ENCODE results near the gene YIPF7.

The YIPF7 gene

DNA sequence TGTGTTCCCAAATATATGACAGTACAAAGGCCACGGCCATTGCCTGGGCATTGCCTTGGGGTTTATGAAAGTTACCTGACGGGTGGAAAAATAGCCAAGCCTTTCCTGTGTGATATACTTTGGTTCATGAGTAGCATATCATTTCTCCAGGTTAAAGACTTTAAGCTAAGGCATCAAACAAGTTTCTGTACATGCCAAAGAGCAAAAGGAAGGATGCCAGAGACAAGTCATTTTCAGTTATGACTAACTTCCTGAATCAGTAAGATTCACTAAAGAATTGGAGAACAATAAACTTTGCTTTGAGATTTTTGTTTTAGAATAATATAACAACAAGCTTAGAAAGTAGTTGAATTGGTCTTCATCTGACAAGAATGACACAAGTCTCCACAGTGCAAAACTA is 17.1 kb upstream of the YIPF7 start:
- Histone ChIP-seq H3K27me3 (ENCODE audit: control insufficient read depth in 5 of 5, insufficient read depth in 4 of 5, low read length in 5 of 5) (no peaks in the 10 kb centered on the region), H3K36me3 (ENCODE audit: control insufficient read depth in 5 of 5, insufficient read depth in 5 of 5, low read length in 5 of 5) (no peaks in the 10 kb centered on the region), H3K4me3 (ENCODE audit: low read depth in 1 of 5, low read length in 5 of 5) (no peak overlapping the region), H3K9me3 (ENCODE audit: control insufficient read depth in 5 of 5, low read length in 5 of 5) (no peaks in the 10 kb centered on the region), H3K4me1 (ENCODE audit: control insufficient read depth in 5 of 5, insufficient read depth in 5 of 5, low read length in 5 of 5) (no peaks in the 10 kb centered on the region), H3K9ac (ENCODE audit: low read length in 5 of 5) (no peak overlapping the region), H3K27ac (ENCODE audit: low read depth, low read length) (no peak overlapping the region)

DNA sequence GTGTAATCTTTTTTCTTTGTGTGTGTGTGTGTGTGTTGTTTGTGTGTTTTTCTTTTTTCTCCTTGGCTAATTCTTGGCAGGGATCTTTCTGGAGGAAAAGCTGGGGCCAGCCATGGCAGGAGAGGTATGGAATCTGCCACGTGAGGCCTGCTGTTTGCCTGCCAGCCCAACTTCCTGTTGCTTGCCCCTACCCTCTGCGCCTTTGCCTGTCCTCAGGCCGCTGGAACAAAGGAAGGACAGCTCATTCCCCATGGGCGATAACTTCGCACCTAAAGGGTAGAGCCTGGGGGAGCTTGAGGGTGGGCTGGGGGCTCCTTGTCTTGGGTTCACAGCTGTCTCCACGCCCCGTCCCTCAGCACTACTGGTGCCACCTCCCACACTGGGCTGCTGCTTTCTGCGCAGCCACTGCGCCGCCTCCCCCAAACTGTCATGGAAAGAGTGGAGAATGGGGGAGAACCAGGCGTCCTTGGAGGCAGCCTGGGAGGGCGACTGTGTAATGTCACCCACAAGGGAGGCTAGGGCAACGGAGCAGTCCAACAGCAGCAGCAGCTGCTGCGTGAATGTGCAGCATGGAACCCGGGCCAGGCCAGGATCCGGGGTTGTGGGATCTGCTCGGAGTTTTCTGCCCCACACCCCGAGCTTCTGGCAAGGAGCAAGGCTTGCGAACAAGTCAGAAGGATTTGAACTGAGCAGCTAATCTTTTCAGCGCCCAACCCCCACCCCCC is 12.3 kb upstream of the YIPF7 start:
- no peaks in the 10 kb centered on the region for H3K27me3 ChIP-seq (ENCODE audit: control insufficient read depth in 5 of 5, insufficient read depth in 4 of 5, low read length in 5 of 5)
- H3K9ac ChIP-seq (ENCODE audit: low read length in 5 of 5) = no peak overlapping the region
- no peaks in the 10 kb centered on the region for H3K4me1 ChIP-seq (ENCODE audit: control insufficient read depth in 5 of 5, insufficient read depth in 5 of 5, low read length in 5 of 5)
- H3K36me3 ChIP-seq (ENCODE audit: control insufficient read depth in 5 of 5, insufficient read depth in 5 of 5, low read length in 5 of 5) = no peaks in the 10 kb centered on the region
- H3K4me3 ChIP-seq (ENCODE audit: low read depth in 1 of 5, low read length in 5 of 5) = no peak overlapping the region
- H3K27ac ChIP-seq (ENCODE audit: low read depth, low read length) = no peak overlapping the region
- H3K9me3 ChIP-seq (ENCODE audit: control insufficient read depth in 5 of 5, low read length in 5 of 5) = no peaks in the 10 kb centered on the region

DNA sequence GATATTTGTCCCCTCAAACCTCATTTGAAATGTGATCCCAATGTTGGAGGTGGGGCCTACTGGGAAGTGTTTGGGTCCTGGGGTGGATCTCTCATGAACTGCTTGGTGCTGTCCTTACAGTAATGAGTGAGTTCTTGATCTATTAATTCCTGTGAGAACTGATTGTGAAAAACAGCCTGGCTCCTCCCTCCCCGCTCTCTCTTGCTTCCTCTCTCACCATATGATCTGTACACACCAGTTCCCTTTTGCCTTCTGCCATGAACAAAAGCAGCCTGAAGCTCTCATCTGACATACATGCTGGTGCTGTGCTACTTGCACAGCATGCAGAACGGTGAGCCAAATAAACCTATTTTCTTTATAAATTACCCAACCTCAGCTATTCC is 11.2 kb upstream of the YIPF7 start:
- no peaks in the 10 kb centered on the region for H3K36me3 ChIP-seq (ENCODE audit: control insufficient read depth in 5 of 5, insufficient read depth in 5 of 5, low read length in 5 of 5)
- no peaks in the 10 kb centered on the region for H3K4me1 ChIP-seq (ENCODE audit: control insufficient read depth in 5 of 5, insufficient read depth in 5 of 5, low read length in 5 of 5)
- no peaks in the 10 kb centered on the region for H3K27me3 ChIP-seq (ENCODE audit: control insufficient read depth in 5 of 5, insufficient read depth in 4 of 5, low read length in 5 of 5)
- H3K4me3 ChIP-seq (ENCODE audit: low read depth in 1 of 5, low read length in 5 of 5) = no peak overlapping the region
- H3K27ac ChIP-seq (ENCODE audit: low read depth, low read length) = no peak overlapping the region
- H3K9ac ChIP-seq (ENCODE audit: low read length in 5 of 5) = no peak overlapping the region
- no peaks in the 10 kb centered on the region for H3K9me3 ChIP-seq (ENCODE audit: control insufficient read depth in 5 of 5, low read length in 5 of 5)

DNA sequence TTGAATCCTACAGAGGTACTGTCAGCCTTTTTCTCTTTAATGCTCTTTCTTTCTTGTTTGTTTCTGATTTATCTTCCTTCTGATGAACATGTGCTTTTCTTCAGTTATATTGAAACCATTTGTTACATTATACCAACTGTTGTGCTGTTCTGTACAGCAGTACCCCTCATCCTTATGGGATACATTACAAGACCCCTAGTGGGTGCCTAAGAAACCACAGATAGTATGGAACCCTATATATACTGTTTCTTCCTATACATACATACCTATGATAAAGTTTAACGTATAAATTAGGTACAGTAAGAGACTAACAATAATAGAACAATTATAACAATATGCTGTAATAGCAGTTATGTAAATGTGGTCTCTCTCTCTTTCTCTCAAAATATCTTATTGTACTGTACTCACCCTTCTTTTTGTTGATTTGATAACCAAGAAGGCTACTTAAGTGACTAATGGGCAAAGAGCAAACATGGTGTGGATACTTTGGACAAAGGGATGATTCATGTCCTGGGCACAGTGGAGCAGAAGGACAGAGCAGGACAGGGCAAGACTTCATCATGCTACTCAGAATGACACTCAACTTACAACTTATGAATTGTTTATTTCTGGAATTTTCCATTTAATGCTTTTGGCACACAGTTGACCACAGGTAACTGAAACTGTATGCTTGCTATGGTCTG is 10.7 kb upstream of the YIPF7 start:
- no peak overlapping the region for H3K27ac ChIP-seq (ENCODE audit: low read depth, low read length)
- no peak overlapping the region for H3K4me3 ChIP-seq (ENCODE audit: low read depth in 1 of 5, low read length in 5 of 5)
- H3K36me3 ChIP-seq (ENCODE audit: control insufficient read depth in 5 of 5, insufficient read depth in 5 of 5, low read length in 5 of 5) = no peaks in the 10 kb centered on the region
- H3K9me3 ChIP-seq (ENCODE audit: control insufficient read depth in 5 of 5, low read length in 5 of 5) = no peaks in the 10 kb centered on the region
- H3K9ac ChIP-seq (ENCODE audit: low read length in 5 of 5) = no peak overlapping the region
- H3K27me3 ChIP-seq (ENCODE audit: control insufficient read depth in 5 of 5, insufficient read depth in 4 of 5, low read length in 5 of 5) = no peaks in the 10 kb centered on the region
- no peaks in the 10 kb centered on the region for H3K4me1 ChIP-seq (ENCODE audit: control insufficient read depth in 5 of 5, insufficient read depth in 5 of 5, low read length in 5 of 5)

DNA sequence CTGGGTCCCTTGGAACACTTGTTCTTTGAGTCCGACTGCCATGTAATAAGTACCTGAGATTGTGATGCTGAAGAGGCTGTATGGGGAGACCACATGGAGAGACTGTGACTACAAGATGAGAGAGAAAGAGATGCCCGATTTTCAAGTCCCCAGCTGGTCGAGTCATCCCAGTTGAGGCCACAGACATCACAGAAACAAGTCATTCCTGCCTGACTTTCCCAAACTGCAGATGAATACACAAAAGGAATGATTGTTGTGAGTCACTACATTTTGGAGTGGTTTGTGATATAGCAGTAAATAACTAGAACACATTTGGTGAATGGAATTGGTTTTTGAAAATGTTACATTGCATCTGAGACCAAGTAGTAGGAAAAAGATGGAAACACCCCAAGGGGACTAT is 9.0 kb upstream of the YIPF7 start:
- Histone ChIP-seq H3K4me3 (ENCODE audit: low read depth in 1 of 5, low read length in 5 of 5) (no peak overlapping the region), H3K9ac (ENCODE audit: low read length in 5 of 5) (no peak overlapping the region), H3K36me3 (ENCODE audit: control insufficient read depth in 5 of 5, insufficient read depth in 5 of 5, low read length in 5 of 5) (no peaks in the 10 kb centered on the region), H3K9me3 (ENCODE audit: control insufficient read depth in 5 of 5, low read length in 5 of 5) (no peaks in the 10 kb centered on the region), H3K27ac (ENCODE audit: low read depth, low read length) (no peak overlapping the region), H3K27me3 (ENCODE audit: control insufficient read depth in 5 of 5, insufficient read depth in 4 of 5, low read length in 5 of 5) (no peaks in the 10 kb centered on the region), H3K4me1 (ENCODE audit: control insufficient read depth in 5 of 5, insufficient read depth in 5 of 5, low read length in 5 of 5) (no peaks in the 10 kb centered on the region)

DNA sequence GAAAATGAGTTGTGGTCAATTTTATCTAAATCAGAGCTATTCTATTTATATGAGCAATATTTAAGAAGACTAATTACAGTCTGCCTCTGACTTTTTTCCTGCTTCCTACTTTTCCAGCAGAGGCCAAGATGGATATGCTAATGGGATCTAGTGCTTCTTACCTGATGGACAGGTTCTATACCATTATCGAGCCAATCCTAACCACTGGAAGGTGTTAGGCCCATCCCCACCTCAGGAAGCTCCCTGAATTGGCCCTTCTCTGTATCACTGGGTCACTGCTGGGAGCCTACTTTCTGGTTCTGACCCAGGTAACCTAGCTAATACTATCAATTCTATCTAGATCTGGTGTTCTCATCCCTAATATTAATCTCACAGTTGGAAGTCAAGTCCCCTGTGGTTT is 577 bp upstream of the YIPF7 start:
- H3K4me3 ChIP-seq (ENCODE audit: low read depth in 1 of 5, low read length in 5 of 5) = no peak overlapping the region
- no peak overlapping the region for H3K9ac ChIP-seq (ENCODE audit: low read length in 5 of 5)
- H3K9me3 ChIP-seq (ENCODE audit: control insufficient read depth in 5 of 5, low read length in 5 of 5) = no peaks in the 10 kb centered on the region
- H3K36me3 ChIP-seq (ENCODE audit: control insufficient read depth in 5 of 5, insufficient read depth in 5 of 5, low read length in 5 of 5) = no peaks in the 10 kb centered on the region
- H3K27ac ChIP-seq (ENCODE audit: low read depth, low read length) = no peak overlapping the region
- H3K27me3 ChIP-seq (ENCODE audit: control insufficient read depth in 5 of 5, insufficient read depth in 4 of 5, low read length in 5 of 5) = no peaks in the 10 kb centered on the region
- H3K4me1 ChIP-seq (ENCODE audit: control insufficient read depth in 5 of 5, insufficient read depth in 5 of 5, low read length in 5 of 5) = no peaks in the 10 kb centered on the region

DNA sequence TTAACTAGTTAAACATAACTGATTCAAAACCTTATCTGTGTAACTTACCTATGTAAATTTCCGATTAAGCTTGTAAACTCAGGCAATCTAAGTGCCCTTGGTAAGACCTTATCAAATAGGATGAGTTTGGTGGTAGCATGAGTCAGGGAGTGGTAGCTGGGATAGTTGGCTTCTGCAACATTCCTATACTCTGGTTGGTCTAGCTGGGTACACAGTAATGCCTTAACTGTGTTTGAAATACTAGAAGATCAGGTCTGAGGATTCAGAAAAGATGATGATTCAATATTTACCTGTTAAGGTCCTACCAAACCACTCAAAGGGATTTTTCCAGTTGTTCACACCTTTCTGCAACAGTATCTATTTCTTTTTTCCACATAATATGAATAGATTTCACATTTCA is 5.3 kb downstream of the YIPF7 start:
- no peak overlapping the region for H3K4me3 ChIP-seq (ENCODE audit: low read depth in 1 of 5, low read length in 5 of 5)
- no peak overlapping the region for H3K9ac ChIP-seq (ENCODE audit: low read length in 5 of 5)
- no peaks in the 10 kb centered on the region for H3K4me1 ChIP-seq (ENCODE audit: control insufficient read depth in 5 of 5, insufficient read depth in 5 of 5, low read length in 5 of 5)
- no peaks in the 10 kb centered on the region for H3K27me3 ChIP-seq (ENCODE audit: control insufficient read depth in 5 of 5, insufficient read depth in 4 of 5, low read length in 5 of 5)
- H3K36me3 ChIP-seq (ENCODE audit: control insufficient read depth in 5 of 5, insufficient read depth in 5 of 5, low read length in 5 of 5) = no peaks in the 10 kb centered on the region
- H3K9me3 ChIP-seq (ENCODE audit: control insufficient read depth in 5 of 5, low read length in 5 of 5) = peaks cover 0 to 8% (median 7%) of the 10 kb centered on the region in 5 donors
- H3K27ac ChIP-seq (ENCODE audit: low read depth, low read length) = no peak overlapping the region

DNA sequence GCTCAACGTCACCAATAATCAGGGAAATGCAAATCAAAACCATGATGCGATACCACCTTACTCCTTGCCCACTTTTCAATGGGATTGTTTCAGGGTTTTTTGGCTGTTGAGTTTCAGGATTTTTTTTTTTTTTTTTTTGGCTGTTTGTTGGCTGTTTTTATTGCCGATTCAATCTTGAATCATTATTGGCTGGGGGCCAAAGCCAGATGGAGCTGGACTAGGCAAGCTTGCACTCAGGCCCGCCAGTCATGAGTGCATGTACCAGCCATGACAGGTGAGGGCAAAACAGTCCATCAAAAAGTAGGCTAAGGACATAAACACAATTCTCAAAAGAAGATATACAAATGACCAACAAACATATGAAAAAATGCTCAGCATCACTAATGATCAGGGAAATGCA is 13.3 kb downstream of the YIPF7 start:
- H3K27ac ChIP-seq (ENCODE audit: low read depth, low read length) = no peak overlapping the region

DNA sequence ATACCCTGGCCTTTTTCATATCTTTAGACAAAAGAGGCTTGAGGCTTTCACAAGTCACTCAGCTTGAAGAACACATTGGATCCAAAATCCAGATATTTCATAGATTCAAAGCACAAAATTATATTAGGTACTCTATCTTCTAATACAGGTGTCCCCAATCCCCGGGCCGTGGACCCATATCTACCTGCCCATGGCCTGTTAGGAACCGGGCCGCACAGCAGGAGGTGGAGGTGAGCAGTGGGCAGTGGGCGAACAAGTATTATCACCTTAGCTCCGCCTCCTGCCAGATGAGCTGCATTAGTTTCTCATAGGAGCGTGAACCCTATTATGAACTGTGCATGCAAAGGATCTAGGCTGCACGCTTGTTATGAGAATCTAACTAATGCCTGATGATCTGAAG is 18.7 kb downstream of the YIPF7 start:
- H3K9ac ChIP-seq (ENCODE audit: low read length in 5 of 5) = no peak overlapping the region
- H3K36me3 ChIP-seq (ENCODE audit: control insufficient read depth in 5 of 5, insufficient read depth in 5 of 5, low read length in 5 of 5) = no peaks in the 10 kb centered on the region
- no peaks in the 10 kb centered on the region for H3K4me1 ChIP-seq (ENCODE audit: control insufficient read depth in 5 of 5, insufficient read depth in 5 of 5, low read length in 5 of 5)
- no peaks in the 10 kb centered on the region for H3K27me3 ChIP-seq (ENCODE audit: control insufficient read depth in 5 of 5, insufficient read depth in 4 of 5, low read length in 5 of 5)
- H3K9me3 ChIP-seq (ENCODE audit: control insufficient read depth in 5 of 5, low read length in 5 of 5) = no peaks in the 10 kb centered on the region
- H3K4me3 ChIP-seq (ENCODE audit: low read depth in 1 of 5, low read length in 5 of 5) = no peak overlapping the region
- H3K27ac ChIP-seq (ENCODE audit: low read depth, low read length) = no peak overlapping the region

More for the DNA sequence above, 13.3 kb downstream of the YIPF7 start:
- Histone ChIP-seq H3K27me3 (ENCODE audit: control insufficient read depth in 5 of 5, insufficient read depth in 4 of 5, low read length in 5 of 5) (no peaks in the 10 kb centered on the region), H3K9ac (ENCODE audit: low read length in 5 of 5) (no peak overlapping the region), H3K36me3 (ENCODE audit: control insufficient read depth in 5 of 5, insufficient read depth in 5 of 5, low read length in 5 of 5) (no peaks in the 10 kb centered on the region), H3K4me1 (ENCODE audit: control insufficient read depth in 5 of 5, insufficient read depth in 5 of 5, low read length in 5 of 5) (no peaks in the 10 kb centered on the region), H3K9me3 (ENCODE audit: control insufficient read depth in 5 of 5, low read length in 5 of 5) (no peaks in the 10 kb centered on the region), H3K4me3 (ENCODE audit: low read depth in 1 of 5, low read length in 5 of 5) (no peak overlapping the region)

DNA sequence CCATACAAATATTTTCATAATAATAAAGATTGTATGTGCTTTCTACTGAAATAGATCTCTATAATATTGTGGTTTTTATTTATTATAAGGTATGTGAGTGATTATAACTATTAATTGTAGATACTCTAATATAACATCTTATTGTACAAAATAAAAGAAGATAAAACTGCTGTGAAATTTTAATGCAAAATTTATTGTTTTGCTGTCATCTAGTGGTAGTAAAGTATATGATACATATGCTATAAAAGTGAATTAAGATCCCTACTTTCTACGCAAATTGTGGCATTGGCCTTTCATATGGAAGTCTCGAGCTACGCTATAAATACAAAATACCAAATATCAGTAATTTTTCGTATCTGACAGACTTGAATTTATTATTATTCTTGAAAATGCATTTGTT is 19.3 kb downstream of the YIPF7 start:
- no peak overlapping the region for H3K4me3 ChIP-seq (ENCODE audit: low read depth in 1 of 5, low read length in 5 of 5)
- H3K9me3 ChIP-seq (ENCODE audit: control insufficient read depth in 5 of 5, low read length in 5 of 5) = no peaks in the 10 kb centered on the region
- H3K4me1 ChIP-seq (ENCODE audit: control insufficient read depth in 5 of 5, insufficient read depth in 5 of 5, low read length in 5 of 5) = no peaks in the 10 kb centered on the region
- H3K36me3 ChIP-seq (ENCODE audit: control insufficient read depth in 5 of 5, insufficient read depth in 5 of 5, low read length in 5 of 5) = no peaks in the 10 kb centered on the region
- H3K27me3 ChIP-seq (ENCODE audit: control insufficient read depth in 5 of 5, insufficient read depth in 4 of 5, low read length in 5 of 5) = no peaks in the 10 kb centered on the region
- H3K27ac ChIP-seq (ENCODE audit: low read depth, low read length) = no peak overlapping the region
- no peak overlapping the region for H3K9ac ChIP-seq (ENCODE audit: low read length in 5 of 5)
